ENCODE data around the gene ZNF112. TPM values are rescaled to one million over a fixed set of nuclear protein-coding genes. Genes with fewer than 3 reads are reported as not detected.

The ZNF112 gene
- total RNA-seq, 3 donors from 2014 or later (not counting 1 experiment from before 2014, with no cell fraction given): 0.39 TPM; not detected in 2

- no peaks in the 10 kb centered on the region for H3K4me1 Mint-ChIP-seq
- no peak overlapping the region for H3K27ac Mint-ChIP-seq
- no peak overlapping the region for H3K4me3 Mint-ChIP-seq
- ATAC-seq: no peak
- H3K27ac ChIP-seq (ENCODE audit: low read length): no peak overlapping the region
- no CpG with 5 or more reads among the region's 1 CpG for WGBS (ENCODE audit: insufficient coverage)
- H3K9me3 Mint-ChIP-seq: peaks cover 9 to 25% of the 10 kb centered on the region in 2 donors
- peaks cover 30% of the 10 kb centered on the region for H3K9me3 ChIP-seq (ENCODE audit: control insufficient read depth, insufficient read depth, low read length)
- H3K4me3 ChIP-seq (ENCODE audit: low read length): no peak overlapping the region
- no peak for DNase-seq
- H3K4me1 ChIP-seq (ENCODE audit: control insufficient read depth, insufficient read depth, low read length): no peaks in the 10 kb centered on the region
- intact Hi-C loops (cut with micrococcal nuclease): no loop called here
- peaks cover 0 to 2% of the 10 kb centered on the region in 2 donors for H3K27me3 Mint-ChIP-seq (ENCODE audit: low read depth in 2 of 2)
- no peaks in the 10 kb centered on the region for H3K27me3 ChIP-seq (ENCODE audit: control insufficient read depth, insufficient read depth, low read length)
- no peaks in the 10 kb centered on the region for H3K36me3 ChIP-seq (ENCODE audit: control insufficient read depth, insufficient read depth, low read length)
- no peak for TF ChIP-seq CTCF (IDR thresholded peaks at IDR 0.05)
- peaks cover 42% of the 10 kb centered on the region for H3K36me3 Mint-ChIP-seq
These were observed 24.3 kb downstream of the ZNF112 start for GRCh38 chr19:44332145-44332544.

GRCh38 chr19:44315883-44316282 is 40.6 kb downstream of the ZNF112 start:
- H3K27ac Mint-ChIP-seq: no peak overlapping the region
- no peaks in the 10 kb centered on the region for H3K36me3 ChIP-seq (ENCODE audit: control insufficient read depth, insufficient read depth, low read length)
- H3K27ac ChIP-seq (ENCODE audit: low read length): no peak overlapping the region
- H3K27me3 ChIP-seq (ENCODE audit: control insufficient read depth, insufficient read depth, low read length): no peaks in the 10 kb centered on the region
- H3K36me3 Mint-ChIP-seq: peaks cover 19% of the 10 kb centered on the region
- no peak overlapping the region for H3K4me3 Mint-ChIP-seq
- 69% methylated on average over 2 of the region's 2 CpGs for WGBS (ENCODE audit: insufficient coverage)
- ATAC-seq: no peak
- peaks cover 15 to 33% of the 10 kb centered on the region in 2 donors for H3K27me3 Mint-ChIP-seq (ENCODE audit: low read depth in 2 of 2)
- intact Hi-C loops (cut with micrococcal nuclease): no loop called here
- no peaks in the 10 kb centered on the region for H3K4me1 Mint-ChIP-seq
- TF ChIP-seq CTCF (IDR thresholded peaks at IDR 0.05): no peak
- H3K4me1 ChIP-seq (ENCODE audit: control insufficient read depth, insufficient read depth, low read length): no peaks in the 10 kb centered on the region
- no peak overlapping the region for H3K4me3 ChIP-seq (ENCODE audit: low read length)
- peaks cover 2 to 16% of the 10 kb centered on the region in 2 donors for H3K9me3 Mint-ChIP-seq
- H3K9me3 ChIP-seq (ENCODE audit: control insufficient read depth, insufficient read depth, low read length): peaks cover 10% of the 10 kb centered on the region
- no peak for DNase-seq

GRCh38 chr19:44313231-44313630 is 43.2 kb downstream of the ZNF112 start:
- H3K27ac ChIP-seq (ENCODE audit: low read length): no peak overlapping the region
- no peaks in the 10 kb centered on the region for H3K36me3 ChIP-seq (ENCODE audit: control insufficient read depth, insufficient read depth, low read length)
- intact Hi-C loops (cut with micrococcal nuclease): no loop called here
- H3K4me3 Mint-ChIP-seq: no peak overlapping the region
- H3K9me3 Mint-ChIP-seq: peaks cover 3% of the 10 kb centered on the region in 2 donors
- H3K4me3 ChIP-seq (ENCODE audit: low read length): no peak overlapping the region
- WGBS (ENCODE audit: insufficient coverage): 90% methylated on average over 1 of the region's 1 CpG
- no peaks in the 10 kb centered on the region for H3K4me1 Mint-ChIP-seq
- H3K36me3 Mint-ChIP-seq: no peaks in the 10 kb centered on the region
- no peak for TF ChIP-seq CTCF (IDR thresholded peaks at IDR 0.05)
- H3K9me3 ChIP-seq (ENCODE audit: control insufficient read depth, insufficient read depth, low read length): peaks cover 10% of the 10 kb centered on the region
- ATAC-seq: no peak
- no peaks in the 10 kb centered on the region for H3K4me1 ChIP-seq (ENCODE audit: control insufficient read depth, insufficient read depth, low read length)
- H3K27me3 Mint-ChIP-seq (ENCODE audit: low read depth in 2 of 2): peaks cover 25 to 34% of the 10 kb centered on the region in 2 donors
- no peak overlapping the region for H3K27ac Mint-ChIP-seq
- no peak for DNase-seq
- H3K27me3 ChIP-seq (ENCODE audit: control insufficient read depth, insufficient read depth, low read length): no peaks in the 10 kb centered on the region

- Mint-ChIP-seq H3K9me3 (peaks cover 2 to 4% of the 10 kb centered on the region in 2 donors), H3K4me1 (peaks cover 17 to 18% of the 10 kb centered on the region in 2 donors), H3K27me3 (ENCODE audit: low read depth in 2 of 2) (peaks cover 11 to 18% of the 10 kb centered on the region in 2 donors), H3K36me3 (no peaks in the 10 kb centered on the region), H3K27ac (no peak overlapping the region), H3K4me3 (no peak overlapping the region)
- intact Hi-C loops (cut with micrococcal nuclease): no loop called here
- Histone ChIP-seq H3K36me3 (ENCODE audit: control insufficient read depth, insufficient read depth, low read length) (no peaks in the 10 kb centered on the region), H3K27ac (ENCODE audit: low read length) (no peak overlapping the region), H3K9me3 (ENCODE audit: control insufficient read depth, insufficient read depth, low read length) (peaks cover 3% of the 10 kb centered on the region), H3K4me1 (ENCODE audit: control insufficient read depth, insufficient read depth, low read length) (peaks cover 5% of the 10 kb centered on the region), H3K27me3 (ENCODE audit: control insufficient read depth, insufficient read depth, low read length) (no peaks in the 10 kb centered on the region), H3K4me3 (ENCODE audit: low read length) (no peak overlapping the region)
- DNase-seq (no peak), ATAC-seq (no peak)
- WGBS (ENCODE audit: insufficient coverage): 90% methylated on average over 2 of the region's 3 CpGs
- no peak for TF ChIP-seq CTCF (IDR thresholded peaks at IDR 0.05)
These were observed 48.5 kb downstream of the ZNF112 start for GRCh38 chr19:44308011-44308410.
